Activated T-cell treated with anti-CD3 and anti-CD28 coated beads, Interleukin-2, amount 50 U/mL, for 48 hours (primary cell): Measurements from ENCODE around the gene OR56A1.
"Not testable (repeated sequence)": the region's sequence is repeated elsewhere in the genome, so short reads cannot be mapped to it uniquely, and the experiment has no call there.

Experiments used
- DNase-seq, 2 experiments: peaks; one replicate each; pipeline ENCODE4 v3.0.0-alpha.2; 2020

Gene OR56A1

DNA sequence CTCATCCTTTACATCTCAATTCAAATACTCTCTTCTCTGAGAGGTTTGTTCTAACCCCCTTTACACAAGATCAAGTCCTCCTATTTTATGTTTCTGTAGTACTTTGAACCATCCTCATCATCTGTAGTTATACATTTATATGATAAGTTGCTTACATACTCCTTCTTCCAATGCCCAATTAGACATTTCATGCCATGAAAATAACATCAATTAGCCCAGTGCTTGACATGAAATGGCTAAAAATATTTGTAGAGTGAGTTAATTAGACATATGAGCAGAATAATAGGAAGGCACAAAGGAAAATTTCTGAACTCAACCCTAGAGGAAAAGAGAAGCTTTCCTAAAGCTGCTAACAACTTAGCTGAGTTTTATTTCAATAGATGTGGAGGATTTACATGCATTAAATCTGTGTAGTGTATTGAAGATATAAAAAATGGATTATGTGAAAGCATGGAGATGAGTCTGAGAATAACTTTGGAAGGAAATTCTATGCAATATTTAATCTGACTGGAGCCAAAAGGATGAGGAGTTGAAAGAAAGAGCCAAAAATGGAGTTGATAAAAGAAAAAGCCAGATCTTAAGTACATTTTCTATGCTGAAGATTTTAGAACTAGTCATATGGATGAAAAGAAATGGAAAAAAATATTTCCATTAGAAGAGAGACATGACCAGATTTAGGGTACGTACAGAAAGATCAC, at the start of gene OR56A1:
OR56A1 (minus strand) TSS at position 51 of the 698 bp plus-strand sequence. CDS start 3,066 bp downstream, outside the sequence.
- no peak for DNase-seq

GRCh38 chr11:6079463-6079862, 48.9 kb upstream of the OR56A1 start:
- DNase-seq = no peak

GRCh38 chr11:6077723-6078122, 47.2 kb upstream of the OR56A1 start:
- no peak for DNase-seq

- DNase-seq = not testable (repeated sequence)
These were observed 45.9 kb upstream of the OR56A1 start for GRCh38 chr11:6076443-6076842.

GRCh38 chr11:6067502-6067901, 36.9 kb upstream of the OR56A1 start:
- DNase-seq = no peak

DNA sequence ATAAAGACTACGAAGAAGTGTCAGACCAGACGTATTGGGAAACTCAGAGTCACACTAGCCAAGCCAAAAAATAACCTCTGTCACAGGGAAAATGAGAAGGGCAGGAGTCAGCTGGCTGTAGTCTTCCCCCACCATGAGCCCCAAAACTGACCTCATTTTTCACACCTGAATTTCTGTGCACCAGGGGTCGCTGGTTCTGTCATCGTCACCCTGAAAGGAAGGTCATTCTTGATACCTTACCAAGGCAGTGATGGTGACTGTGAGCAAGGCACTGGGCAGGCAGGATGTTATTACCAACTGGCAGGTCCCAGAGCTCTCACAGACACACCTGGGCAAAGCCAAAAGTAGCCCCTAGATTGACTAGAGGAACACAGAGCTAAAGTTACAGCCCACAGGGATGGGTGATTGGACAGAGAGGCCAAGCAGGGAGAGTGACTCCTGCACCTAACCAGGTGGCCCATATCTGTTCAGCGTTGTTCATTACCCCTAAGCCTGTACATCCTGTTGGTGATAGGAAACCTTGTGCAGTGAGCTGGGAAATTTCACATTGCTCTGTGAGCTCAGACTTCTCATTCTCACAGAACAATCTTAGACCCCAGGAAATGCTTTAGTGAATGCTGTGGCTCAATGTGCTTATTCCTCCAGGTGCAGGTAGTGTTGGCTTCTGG, 32.3 kb upstream of the OR56A1 start:
- DNase-seq = no peak

GRCh38 chr11:6061475-6061874, 30.9 kb upstream of the OR56A1 start:
- no peak for DNase-seq

GRCh38 chr11:6057452-6057851, 26.9 kb upstream of the OR56A1 start:
- no peak for DNase-seq

DNA sequence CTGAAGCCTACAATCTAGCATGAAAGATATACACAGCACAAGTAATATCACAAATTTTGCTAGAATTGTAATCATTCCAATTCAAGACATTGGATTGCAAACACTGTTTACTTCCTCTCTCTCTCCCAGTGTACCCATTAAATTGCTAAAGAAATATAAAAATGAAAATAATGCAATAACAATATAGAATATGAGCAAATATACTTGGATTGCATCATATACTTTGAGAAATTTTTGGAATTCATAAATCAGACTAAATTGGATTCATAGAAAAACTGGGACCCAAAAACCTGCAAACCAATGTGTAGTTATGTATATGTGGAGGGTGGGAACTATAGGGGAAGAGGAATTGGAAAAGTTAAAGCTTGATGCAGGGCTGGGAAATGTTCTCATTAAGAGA, 25.0 kb upstream of the OR56A1 start:
- no peak for DNase-seq

DNA sequence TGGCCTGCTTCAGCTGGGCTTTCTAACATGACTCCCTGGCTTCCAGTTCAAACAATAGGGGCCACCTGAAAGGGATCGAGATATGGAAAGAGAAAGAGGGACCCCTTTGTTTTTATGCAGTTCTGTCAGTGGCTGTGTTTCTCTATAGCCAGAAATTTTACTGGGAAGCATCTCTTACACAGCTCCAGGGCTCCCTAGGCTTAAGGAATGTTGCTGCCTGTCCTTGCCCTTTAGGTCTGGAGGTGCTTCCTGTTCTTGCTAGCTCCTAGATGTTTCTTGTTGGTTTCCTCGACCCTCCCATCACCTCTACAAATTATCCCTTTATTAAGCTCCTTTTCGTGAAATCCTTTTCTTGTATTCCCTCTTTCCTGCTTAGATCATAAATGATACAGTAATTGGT, 21.8 kb upstream of the OR56A1 start:
- no peak for DNase-seq

DNA sequence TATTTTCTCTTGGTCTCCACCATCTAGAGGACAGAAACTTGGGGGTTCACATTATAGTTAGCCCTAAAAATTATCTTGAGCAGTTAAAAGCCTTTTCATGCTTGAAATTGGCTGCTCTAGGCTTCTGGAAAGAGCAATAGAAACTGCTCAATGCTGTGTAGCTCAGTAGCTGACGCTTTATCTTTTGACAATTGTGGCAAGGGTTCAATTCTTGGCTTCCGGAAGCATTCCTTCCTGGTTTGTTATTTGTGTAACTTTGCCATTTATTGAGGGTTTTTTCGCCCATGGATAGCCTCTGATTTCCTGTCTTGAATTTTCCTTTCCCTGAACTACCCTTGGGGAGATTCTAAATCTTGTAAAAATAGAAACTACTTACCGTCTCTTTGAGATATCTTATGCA, 10.3 kb upstream of the OR56A1 start:
- no peak for DNase-seq

DNA sequence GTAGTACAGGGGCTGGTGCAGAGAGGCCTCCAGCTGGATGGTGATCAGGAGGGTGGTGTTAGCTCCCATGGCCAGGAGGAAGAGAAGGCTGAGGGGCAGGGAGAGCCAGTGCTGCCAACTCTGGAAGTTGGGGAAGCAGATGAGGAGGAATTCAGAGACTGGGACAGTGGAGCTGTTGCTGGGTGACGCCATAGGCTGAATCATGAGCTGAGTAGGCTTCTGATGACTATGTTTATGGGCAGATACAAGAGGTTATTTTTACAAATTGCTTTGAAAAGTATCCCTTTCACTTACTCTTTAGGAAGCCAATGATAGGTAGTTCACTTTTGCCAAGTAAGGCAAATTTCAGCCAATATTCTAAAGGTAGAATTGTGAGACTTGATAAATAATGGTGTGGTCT, 3.1 kb downstream of the OR56A1 start:
- DNase-seq = no peak

DNA sequence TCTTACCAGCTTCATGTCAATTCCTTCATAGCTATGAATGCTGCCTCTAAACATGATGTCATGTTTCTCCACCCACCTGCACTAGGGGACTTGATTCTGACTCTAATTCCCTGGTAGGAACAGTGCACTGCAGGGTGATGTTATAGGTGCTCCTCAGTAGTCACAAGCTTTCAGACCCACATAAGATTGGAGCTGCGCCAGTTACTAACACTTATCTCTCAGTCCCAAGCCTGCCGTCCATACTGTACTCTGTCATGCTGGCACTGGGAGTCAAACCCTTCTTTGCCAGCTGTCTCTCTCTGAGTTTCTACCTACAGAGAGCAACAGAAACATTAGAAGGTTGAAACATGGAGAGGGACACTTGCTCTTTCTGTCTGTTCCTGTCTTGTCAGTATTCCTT, 5.5 kb downstream of the OR56A1 start:
- DNase-seq = no peak

GRCh38 chr11:6022956-6023355, 7.6 kb downstream of the OR56A1 start:
- DNase-seq = no peak

- no peak for DNase-seq
These were observed 17.5 kb downstream of the OR56A1 start for GRCh38 chr11:6013042-6013441.

- no peak for DNase-seq
These were observed 18.4 kb downstream of the OR56A1 start for GRCh38 chr11:6012035-6012668.

- no peak for DNase-seq
These were observed 23.7 kb downstream of the OR56A1 start, which contains the start of gene OR56A4 for GRCh38 chr11:6006846-6007245. OR56A4 (minus strand) TSS chr11:6006946; CDS start chr11:6002992, 3,954 bp downstream.

DNA sequence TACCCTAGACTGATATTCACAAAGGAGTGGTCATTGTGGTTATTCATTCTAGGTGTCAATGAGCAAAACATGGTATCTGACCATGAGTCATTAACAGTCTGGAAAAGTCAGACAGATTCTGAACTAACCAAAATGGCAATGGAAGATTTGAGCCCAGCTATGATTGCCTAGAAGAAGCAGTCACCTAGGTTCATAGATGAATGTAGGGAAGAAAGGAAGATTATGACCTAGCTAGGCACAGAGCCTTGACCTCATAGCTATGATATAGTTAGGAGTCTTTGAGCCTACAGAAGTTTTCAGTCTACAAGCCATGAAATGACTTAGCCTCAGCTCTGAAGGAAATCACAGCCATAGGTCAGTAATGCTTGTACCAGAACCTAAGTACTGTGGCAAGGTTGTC, 24.2 kb downstream of the OR56A1 start:
- DNase-seq = no peak

DNA sequence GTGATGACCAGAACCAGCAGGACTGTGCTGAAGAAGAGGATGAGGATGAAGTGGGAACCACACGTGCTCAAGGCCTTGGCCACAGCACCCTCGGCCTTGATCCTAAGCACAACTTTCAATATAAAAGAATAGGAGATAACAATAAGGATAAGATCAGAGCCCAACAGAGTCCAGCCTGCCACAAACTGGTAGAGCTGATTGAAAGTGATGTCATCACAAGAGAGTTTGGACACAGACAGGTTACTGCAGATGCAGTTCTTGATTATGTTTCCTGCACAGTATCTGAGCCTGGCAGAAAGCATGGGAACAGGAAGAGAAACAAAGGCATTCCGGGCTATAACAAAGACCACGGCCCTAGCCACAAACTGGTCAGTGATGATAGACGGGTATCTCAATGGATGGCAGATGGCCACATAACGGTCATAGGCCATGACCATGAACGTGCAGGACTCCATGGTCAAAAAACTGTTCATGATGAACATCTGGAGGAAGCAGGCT, 28.3 kb downstream of the OR56A1 start:
- DNase-seq = no peak

DNA sequence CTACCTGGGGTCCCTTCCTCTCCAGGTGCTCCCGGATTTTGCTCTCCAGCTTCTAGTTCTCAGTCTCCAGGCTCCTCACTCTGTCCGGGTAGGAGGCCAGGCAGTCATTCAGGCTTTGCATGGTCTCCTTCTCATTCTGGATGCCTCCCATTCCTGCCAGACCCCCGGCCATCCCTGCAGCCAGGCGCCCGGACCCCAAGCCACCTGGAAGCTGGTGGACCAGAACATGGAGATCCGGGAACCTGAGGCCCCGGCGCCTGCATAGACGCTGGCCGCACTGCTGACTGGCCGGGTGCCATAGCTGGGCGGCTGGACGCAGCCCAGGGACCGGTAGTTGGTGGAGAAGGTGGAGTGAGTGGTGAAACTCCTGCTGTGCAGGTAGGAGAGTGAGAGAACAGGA, 35.8 kb downstream of the OR56A1 start:
- no peak for DNase-seq

- no peak for DNase-seq
These were observed 37.8 kb downstream of the OR56A1 start for GRCh38 chr11:5992604-5993251.

- DNase-seq = no peak
These were observed 38.4 kb downstream of the OR56A1 start for GRCh38 chr11:5992150-5992549.

DNA sequence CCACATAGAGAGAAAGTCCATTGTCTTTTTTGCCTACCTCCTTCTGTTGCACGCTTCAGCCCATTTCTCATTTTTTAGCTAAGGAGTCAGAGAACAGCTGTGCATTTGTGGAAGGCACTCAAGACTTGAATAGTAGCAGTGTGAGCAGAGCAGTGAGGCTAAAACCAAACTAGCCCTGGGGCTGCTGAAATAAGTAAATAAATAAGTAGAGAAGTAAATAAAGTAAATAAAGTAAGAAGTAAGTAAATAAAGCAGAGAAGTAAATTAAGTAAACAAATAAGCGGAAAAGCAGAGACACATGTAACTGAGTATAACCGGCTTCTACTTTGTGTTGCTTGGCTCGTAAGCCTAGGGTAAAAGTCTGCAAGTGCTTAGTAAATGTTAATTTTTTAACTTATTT, 41.4 kb downstream of the OR56A1 start:
- no peak for DNase-seq
